ENCODE results near the gene TAC1. TPM values are rescaled to one million over a fixed set of nuclear protein-coding genes. Genes with fewer than 3 reads are reported as not detected.

Gene TAC1
- total RNA-seq (ENCODE audit: low replicate concordance) = not detected in 2 replicates

GRCh38 chr7:97731736-97732564 lies at the start of gene TAC1:
Gene TAC1 (plus strand): TSS chr7:97732086. CDS start chr7:97732613, 527 bp downstream.

Other genes starting within 250 kb of the TAC1 start
- gene ASNS, start 140.3 kb downstream of the TAC1 start, total RNA-seq (ENCODE audit: low replicate concordance) = 9.7 and 58.9 TPM in 2 replicates